ENCODE results near the gene SGCD. TPM values are rescaled to one million over a fixed set of nuclear protein-coding genes. Genes with fewer than 3 reads are reported as not detected.

Gene SGCD
- polyA plus RNA-seq, 1 donor (not counting 4 experiments of a cell fraction or from before 2014, with no cell fraction given), result not detected

DNA sequence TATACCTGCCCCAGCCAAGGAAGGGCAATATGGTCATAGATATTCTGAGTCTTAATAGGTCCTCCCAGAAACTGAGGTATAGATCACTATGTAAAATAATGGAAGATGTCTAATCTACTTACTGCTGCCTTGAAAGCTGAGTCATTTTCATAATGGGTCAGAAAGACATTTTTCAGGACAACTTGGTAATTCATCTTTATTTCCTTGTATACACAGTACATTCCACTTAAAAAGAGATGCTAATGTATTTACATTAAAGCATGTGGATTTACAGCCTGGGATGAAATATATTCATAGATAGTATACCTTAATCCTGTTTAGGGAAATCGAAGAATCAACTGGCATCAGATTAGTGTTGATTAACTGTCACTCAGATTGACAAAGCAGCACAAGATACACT is 304.0 kb downstream of the SGCD start:
- TF ChIP-seq, protein P1, sequence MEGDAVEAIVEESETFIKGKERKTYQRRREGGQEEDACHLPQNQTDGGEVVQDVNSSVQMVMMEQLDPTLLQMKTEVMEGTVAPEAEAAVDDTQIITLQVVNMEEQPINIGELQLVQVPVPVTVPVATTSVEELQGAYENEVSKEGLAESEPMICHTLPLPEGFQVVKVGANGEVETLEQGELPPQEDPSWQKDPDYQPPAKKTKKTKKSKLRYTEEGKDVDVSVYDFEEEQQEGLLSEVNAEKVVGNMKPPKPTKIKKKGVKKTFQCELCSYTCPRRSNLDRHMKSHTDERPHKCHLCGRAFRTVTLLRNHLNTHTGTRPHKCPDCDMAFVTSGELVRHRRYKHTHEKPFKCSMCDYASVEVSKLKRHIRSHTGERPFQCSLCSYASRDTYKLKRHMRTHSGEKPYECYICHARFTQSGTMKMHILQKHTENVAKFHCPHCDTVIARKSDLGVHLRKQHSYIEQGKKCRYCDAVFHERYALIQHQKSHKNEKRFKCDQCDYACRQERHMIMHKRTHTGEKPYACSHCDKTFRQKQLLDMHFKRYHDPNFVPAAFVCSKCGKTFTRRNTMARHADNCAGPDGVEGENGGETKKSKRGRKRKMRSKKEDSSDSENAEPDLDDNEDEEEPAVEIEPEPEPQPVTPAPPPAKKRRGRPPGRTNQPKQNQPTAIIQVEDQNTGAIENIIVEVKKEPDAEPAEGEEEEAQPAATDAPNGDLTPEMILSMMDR (optimal IDR thresholded peaks at IDR 0.05 in 1 of 3, IDR thresholded peaks at IDR 0.05 in 1 of 3, conservative IDR thresholded peaks at IDR 0.05 in 1 of 3; ENCODE audit: extremely low read depth in 1 of 3, insufficient read depth in 2 of 3, low read length in 3 of 3), result no peak
- no peak for TF ChIP-seq EZH2 (IDR thresholded peaks at IDR 0.05; ENCODE audit: low read length)
- Histone ChIP-seq H3K36me3 (ENCODE audit: control insufficient read depth in 2 of 2, extremely low read depth in 1 of 2, insufficient read depth in 2 of 2, low read length in 2 of 2) (no peaks in the 10 kb centered on the region), H3K9me3 (ENCODE audit: control insufficient read depth, low read depth, low read length) (no peaks in the 10 kb centered on the region), H3K27me3 (ENCODE audit: control insufficient read depth, extremely low read depth, insufficient read depth, low read length) (no peaks in the 10 kb centered on the region), H3K79me2 (ENCODE audit: control insufficient read depth, insufficient read depth, low read length) (no peaks in the 10 kb centered on the region), H3K4me3 (ENCODE audit: control insufficient read depth in 2 of 3, extremely low read depth in 1 of 3, insufficient read depth in 2 of 3, low read depth in 1 of 3, low read length in 3 of 3) (no peak overlapping the region), H2AFZ (ENCODE audit: control insufficient read depth, low read length) (no peak overlapping the region), H3K9ac (ENCODE audit: control insufficient read depth, extremely low read depth, insufficient read depth, low read length) (no peak overlapping the region), H3K4me2 (ENCODE audit: control insufficient read depth, extremely low read depth, insufficient read depth, low read depth, low read length) (no peak overlapping the region), H3K4me1 (ENCODE audit: control insufficient read depth, extremely low read depth, insufficient read depth, low read length) (no peaks in the 10 kb centered on the region), H3K27ac (ENCODE audit: control insufficient read depth, insufficient read depth, low read length) (no peak overlapping the region), H3K9me1 (ENCODE audit: control insufficient read depth, extremely low read depth, insufficient read depth, low read length) (no peaks in the 10 kb centered on the region), H4K20me1 (ENCODE audit: control insufficient read depth, extremely low read depth, insufficient read depth, low read length) (no peaks in the 10 kb centered on the region)
- no peak for DNase-seq (ENCODE audit: low read depth, low spot score)
- FAIRE-seq, result no peak
- dilution Hi-C loops (cut with MboI; ENCODE audit: extremely low pct_ligation_motif_present, low sequenced_read_pairs), result no loop called here

DNA sequence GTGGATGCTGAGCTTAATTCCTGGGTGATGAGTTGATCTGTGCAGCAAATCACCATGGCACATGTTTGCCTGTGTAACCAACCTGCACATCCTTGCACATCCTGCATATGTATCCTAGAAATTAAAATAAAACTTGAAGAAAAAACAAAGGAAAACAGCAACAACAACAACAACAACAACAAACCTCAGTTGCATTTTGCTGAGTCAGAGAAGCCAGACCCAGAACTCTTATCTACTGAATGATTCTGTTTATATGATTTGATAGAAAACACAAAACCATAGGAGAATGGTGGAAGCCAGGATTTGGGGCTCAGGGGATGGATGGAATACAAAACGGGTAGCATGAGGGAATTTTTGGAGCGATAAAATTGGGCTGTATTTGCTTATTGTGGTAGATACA is 307.3 kb downstream of the SGCD start:
- no peak overlapping the region for H3K27ac ChIP-seq (ENCODE audit: control insufficient read depth, insufficient read depth, low read length)
- FAIRE-seq, result no peak

More for the DNA sequence above, 307.3 kb downstream of the SGCD start:
- Histone ChIP-seq H3K4me2 (ENCODE audit: control insufficient read depth, extremely low read depth, insufficient read depth, low read depth, low read length) (no peak overlapping the region), H3K9ac (ENCODE audit: control insufficient read depth, extremely low read depth, insufficient read depth, low read length) (no peak overlapping the region), H3K9me1 (ENCODE audit: control insufficient read depth, extremely low read depth, insufficient read depth, low read length) (no peaks in the 10 kb centered on the region), H3K4me1 (ENCODE audit: control insufficient read depth, extremely low read depth, insufficient read depth, low read length) (no peaks in the 10 kb centered on the region), H3K4me3 (ENCODE audit: control insufficient read depth in 2 of 3, extremely low read depth in 1 of 3, insufficient read depth in 2 of 3, low read depth in 1 of 3, low read length in 3 of 3) (no peak overlapping the region), H3K9me3 (ENCODE audit: control insufficient read depth, low read depth, low read length) (no peaks in the 10 kb centered on the region), H3K36me3 (ENCODE audit: control insufficient read depth in 2 of 2, extremely low read depth in 1 of 2, insufficient read depth in 2 of 2, low read length in 2 of 2) (no peaks in the 10 kb centered on the region), H3K27me3 (ENCODE audit: control insufficient read depth, extremely low read depth, insufficient read depth, low read length) (no peaks in the 10 kb centered on the region), H2AFZ (ENCODE audit: control insufficient read depth, low read length) (no peak overlapping the region), H4K20me1 (ENCODE audit: control insufficient read depth, extremely low read depth, insufficient read depth, low read length) (no peaks in the 10 kb centered on the region), H3K79me2 (ENCODE audit: control insufficient read depth, insufficient read depth, low read length) (no peaks in the 10 kb centered on the region)
- dilution Hi-C loops (cut with MboI; ENCODE audit: extremely low pct_ligation_motif_present, low sequenced_read_pairs), result no loop called here
- no peak for DNase-seq (ENCODE audit: low read depth, low spot score)
- TF ChIP-seq EZH2 (IDR thresholded peaks at IDR 0.05; ENCODE audit: low read length), result no peak
- TF ChIP-seq, protein P1 (optimal IDR thresholded peaks at IDR 0.05 in 1 of 3, IDR thresholded peaks at IDR 0.05 in 1 of 3, conservative IDR thresholded peaks at IDR 0.05 in 1 of 3; ENCODE audit: extremely low read depth in 1 of 3, insufficient read depth in 2 of 3, low read length in 3 of 3), result no peak
